GM19455 (cell line): ENCODE measurements around the gene RPS6KA4.

Source experiments
- ATAC-seq: cut with Tn5 transposase; IDR thresholded peaks from one replicate; pipeline ENCODE4 v1.9.1; 2021; ENCODE audit not compliant: unreplicated experiment

The RPS6KA4 gene

GRCh38 chr11:64384028-64384737 lies 25.2 kb downstream of the RPS6KA4 start:
- ATAC-seq, result no peak

GRCh38 chr11:64384981-64385944 lies 26.3 kb downstream of the RPS6KA4 start:
- no peak for ATAC-seq

GRCh38 chr11:64385945-64386704 lies 27.2 kb downstream of the RPS6KA4 start:
- no peak for ATAC-seq

GRCh38 chr11:64387916-64388315 lies 29.0 kb downstream of the RPS6KA4 start:
- ATAC-seq, result no peak

GRCh38 chr11:64388894-64389293 lies 29.9 kb downstream of the RPS6KA4 start:
- ATAC-seq, result no peak

GRCh38 chr11:64389851-64390250 lies 30.9 kb downstream of the RPS6KA4 start:
- ATAC-seq, result no peak

- ATAC-seq, result no peak
These were observed 31.6 kb downstream of the RPS6KA4 start for GRCh38 chr11:64390558-64390957.

GRCh38 chr11:64391839-64392238 lies 32.9 kb downstream of the RPS6KA4 start:
- ATAC-seq, result no peak

GRCh38 chr11:64395545-64396078 lies 36.6 kb downstream of the RPS6KA4 start:
- no peak for ATAC-seq

GRCh38 chr11:64396079-64396591 lies 37.2 kb downstream of the RPS6KA4 start:
- no peak for ATAC-seq

GRCh38 chr11:64400102-64400501 lies 41.1 kb downstream of the RPS6KA4 start:
- ATAC-seq, result no peak

- ATAC-seq, result no peak
These were observed 41.7 kb downstream of the RPS6KA4 start for GRCh38 chr11:64400667-64401066.

- ATAC-seq, result no peak
These were observed 42.8 kb downstream of the RPS6KA4 start for GRCh38 chr11:64401775-64402174.

- ATAC-seq, result no peak
These were observed 44.1 kb downstream of the RPS6KA4 start for GRCh38 chr11:64403106-64403505.

GRCh38 chr11:64406221-64406946 lies 47.4 kb downstream of the RPS6KA4 start:
- ATAC-seq, result no peak

GRCh38 chr11:64407221-64407620 lies 48.3 kb downstream of the RPS6KA4 start:
- ATAC-seq, result no peak

GRCh38 chr11:64407630-64408029 lies 48.7 kb downstream of the RPS6KA4 start:
- ATAC-seq, result no peak

GRCh38 chr11:64409278-64409677 lies 50.3 kb downstream of the RPS6KA4 start:
- ATAC-seq, result no peak

GRCh38 chr11:64409707-64410403 lies 50.9 kb downstream of the RPS6KA4 start:
- ATAC-seq, result no peak

- ATAC-seq, result no peak
These were observed 51.4 kb downstream of the RPS6KA4 start for GRCh38 chr11:64410404-64410734.
